HG03469 (cell line): Measurements from ENCODE around the gene NTSR1.
"Not testable (repeated sequence)": the region's sequence is repeated elsewhere in the genome, so short reads cannot be mapped to it uniquely, and the experiment has no call there.

Source experiments
- ATAC-seq: cut with Tn5 transposase; IDR thresholded peaks from one replicate; pipeline ENCODE4 v1.9.1; 2021; ENCODE audit warnings: mild to moderate bottlenecking, moderate library complexity, moderate number of reproducible peaks; ENCODE audit not compliant: unreplicated experiment

NTSR1 gene

GRCh38 chr20:62671765-62672164, 36.9 kb upstream of the NTSR1 start:
- no peak for ATAC-seq

DNA sequence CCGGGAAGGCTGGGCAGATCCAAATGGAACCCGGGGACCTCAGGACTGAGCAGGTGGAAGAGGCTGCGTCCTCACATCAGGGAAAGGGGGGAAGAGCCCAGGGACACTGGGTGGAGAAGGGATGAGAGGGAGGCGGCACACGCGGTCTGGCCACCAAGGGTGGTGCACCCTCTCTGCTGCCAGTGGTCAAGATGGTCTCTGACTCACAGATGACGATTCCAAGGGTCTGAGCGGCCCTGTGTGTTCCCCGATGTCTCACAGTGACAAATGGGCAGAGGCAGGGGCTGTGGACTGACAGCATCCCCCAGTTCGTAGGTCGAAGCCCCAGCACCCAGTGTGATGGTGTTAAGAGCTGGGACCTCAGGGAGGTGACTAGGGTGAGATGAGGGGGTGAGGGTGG, 34.3 kb upstream of the NTSR1 start:
- ATAC-seq, result no peak

- ATAC-seq, result no peak
Observed at GRCh38 chr20:62675156-62675876, 33.3 kb upstream of the NTSR1 start.

GRCh38 chr20:62675877-62676260, 32.8 kb upstream of the NTSR1 start:
- ATAC-seq, result no peak

GRCh38 chr20:62676976-62677375, 31.7 kb upstream of the NTSR1 start:
- ATAC-seq, result no peak

- ATAC-seq, result no peak
Observed at GRCh38 chr20:62677678-62678077, 31.0 kb upstream of the NTSR1 start.

- ATAC-seq, result no peak
Observed at GRCh38 chr20:62678553-62678952, 30.1 kb upstream of the NTSR1 start.

GRCh38 chr20:62679978-62680589, 28.6 kb upstream of the NTSR1 start:
- no peak for ATAC-seq

- ATAC-seq, result no peak
Observed at GRCh38 chr20:62682912-62683517, 25.6 kb upstream of the NTSR1 start.

DNA sequence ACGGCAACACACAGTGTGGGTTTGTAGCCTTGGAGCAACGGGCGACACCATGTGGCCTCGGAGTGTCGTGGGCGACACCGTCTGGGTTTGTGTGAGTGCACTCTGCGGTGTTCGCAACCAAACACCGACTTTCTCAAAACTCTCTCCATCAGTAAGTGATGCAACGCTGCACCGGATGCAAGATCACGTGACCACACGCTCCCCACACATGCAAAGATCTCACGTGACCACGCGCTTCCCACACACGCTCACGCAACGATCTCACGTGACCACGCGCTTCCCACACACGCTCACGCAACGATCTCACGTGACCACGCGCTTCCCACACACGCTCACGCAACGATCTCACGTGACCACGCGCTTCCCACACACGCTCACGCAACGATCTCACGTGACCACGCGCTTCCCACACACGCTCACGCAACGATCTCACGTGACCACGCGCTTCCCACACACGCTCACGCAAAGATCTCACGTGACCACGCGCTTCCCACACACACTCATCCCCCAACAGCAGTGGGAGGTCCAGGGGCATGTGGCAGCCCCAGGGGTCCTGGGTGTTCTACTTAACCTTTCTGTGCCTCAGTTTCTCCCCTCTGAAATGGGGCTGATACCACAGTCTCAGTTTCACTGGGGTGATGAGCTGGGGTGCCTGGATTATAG, 24.8 kb upstream of the NTSR1 start:
- ATAC-seq, result not testable (repeated sequence)

- no peak for ATAC-seq
Observed at GRCh38 chr20:62684981-62685380, 23.7 kb upstream of the NTSR1 start.

GRCh38 chr20:62685781-62686555, 22.7 kb upstream of the NTSR1 start:
- no peak for ATAC-seq

GRCh38 chr20:62686869-62687830, 21.5 kb upstream of the NTSR1 start:
- ATAC-seq, result no peak

DNA sequence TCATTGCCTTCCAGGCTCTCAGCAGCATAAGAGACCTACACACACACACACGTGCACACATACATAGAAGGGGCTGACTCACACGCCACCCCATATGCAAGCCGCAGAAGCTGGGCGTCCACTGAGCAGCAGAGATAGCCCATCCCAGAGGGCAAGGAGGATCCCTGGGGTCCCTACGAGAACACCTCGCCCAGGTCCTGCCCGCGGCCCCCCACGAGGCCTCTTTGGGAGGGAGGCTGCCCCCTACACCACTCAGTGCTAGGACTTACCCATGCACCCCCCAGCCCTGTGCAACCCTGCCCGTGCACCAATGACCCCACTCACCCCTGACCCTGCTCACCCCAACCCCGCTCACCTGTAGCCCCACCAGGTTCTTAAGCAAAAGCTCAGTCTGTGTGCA, 20.6 kb upstream of the NTSR1 start:
- ATAC-seq, result no peak

DNA sequence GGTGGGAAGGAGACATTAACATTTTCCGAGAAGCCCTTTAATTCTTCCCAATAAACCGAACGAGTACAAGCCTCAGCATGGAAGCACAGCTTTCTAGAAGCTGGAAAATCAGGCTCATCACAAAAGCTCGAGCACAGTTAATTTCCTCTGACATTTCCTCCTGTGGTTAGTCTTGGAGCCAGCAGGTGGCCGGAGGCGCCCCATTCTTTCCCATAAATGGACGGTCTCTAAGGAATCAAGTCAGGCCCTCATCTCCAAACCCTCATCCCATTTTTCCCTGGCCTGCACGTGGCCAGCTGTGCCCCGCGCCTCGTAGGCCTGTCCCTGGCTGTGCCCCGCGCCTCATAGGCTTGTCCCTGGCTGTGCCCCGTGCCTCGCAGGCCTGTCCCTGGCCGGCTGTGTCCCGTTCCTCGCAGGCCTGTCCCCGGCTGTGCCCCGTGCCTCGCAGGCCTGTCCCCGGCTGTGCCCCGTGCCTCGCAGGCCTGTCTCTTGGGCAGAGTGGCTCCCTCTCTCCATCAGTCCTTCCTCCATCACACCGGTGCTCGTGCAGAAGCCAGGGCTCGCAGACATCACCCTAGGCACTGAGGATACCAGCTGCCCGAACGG, 19.7 kb upstream of the NTSR1 start:
- ATAC-seq, result no peak

- ATAC-seq, result no peak
Observed at GRCh38 chr20:62689861-62690260, 18.8 kb upstream of the NTSR1 start.

DNA sequence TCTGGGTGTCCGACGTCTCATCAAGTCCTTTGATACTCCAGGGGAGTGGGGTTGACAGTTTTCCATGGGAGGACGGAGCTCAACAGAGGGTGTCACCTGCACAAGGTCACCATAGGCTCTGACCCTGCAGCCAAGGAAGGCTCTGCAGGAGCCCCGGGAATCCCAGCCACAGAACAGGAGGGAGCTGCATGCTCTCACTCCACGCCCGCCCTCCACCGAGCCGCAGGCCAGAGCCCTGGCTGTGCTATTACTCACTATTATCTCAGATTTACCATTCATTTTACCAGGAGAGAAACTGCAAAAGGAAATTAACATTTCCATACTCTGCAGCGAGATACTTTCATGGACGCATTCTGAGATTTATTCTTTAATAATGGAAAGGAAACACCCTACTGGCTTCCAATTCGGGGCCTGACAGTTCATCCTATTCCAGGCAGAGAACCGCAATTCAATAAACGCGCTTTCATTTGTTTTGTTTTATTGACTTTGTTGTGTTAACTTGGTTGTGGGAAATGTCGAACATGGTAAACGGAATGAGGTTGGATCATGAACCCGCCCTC, 18.3 kb upstream of the NTSR1 start:
- ATAC-seq, result no peak

DNA sequence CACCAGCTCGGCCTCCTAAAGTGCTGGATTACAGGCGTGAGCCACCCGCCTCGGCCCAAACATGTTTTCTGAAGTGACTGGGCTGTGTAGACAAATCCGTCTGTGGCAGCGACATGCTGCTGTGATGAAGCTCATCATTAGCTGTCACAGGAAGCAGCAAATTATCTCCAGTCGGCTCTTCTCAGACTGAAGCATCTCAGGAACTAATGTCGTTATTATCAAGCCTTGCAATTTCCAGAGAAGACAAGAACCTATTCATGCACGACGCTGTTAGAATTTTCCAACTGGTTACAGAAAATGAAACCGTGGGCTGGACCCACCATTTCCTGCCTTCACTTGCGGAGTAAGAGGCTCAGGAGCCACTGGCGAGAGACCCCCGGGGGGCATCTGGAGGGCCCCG, 17.1 kb upstream of the NTSR1 start:
- ATAC-seq, result no peak

DNA sequence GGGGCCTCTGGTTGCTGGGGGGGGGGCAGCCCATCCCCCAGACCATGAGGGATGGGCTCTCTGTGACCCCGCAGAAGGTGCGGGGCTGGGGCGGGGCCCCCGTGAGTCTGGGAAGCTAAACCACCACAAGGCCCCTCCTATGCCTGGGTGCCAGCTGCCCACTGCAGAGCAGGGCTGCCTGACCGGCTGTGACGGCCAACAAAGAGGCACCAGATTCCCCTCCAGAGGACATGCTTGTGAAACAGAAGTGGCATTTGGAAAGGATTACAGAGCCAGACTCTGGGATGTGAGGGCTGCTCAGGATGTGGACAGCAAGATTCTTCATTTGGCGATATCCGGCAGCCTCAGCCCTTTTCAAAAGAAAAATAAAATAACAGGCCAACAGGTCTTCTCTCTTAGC, 16.5 kb upstream of the NTSR1 start:
- ATAC-seq, result no peak
